ENCODE data around the gene ALB.

The ALB gene

DNA sequence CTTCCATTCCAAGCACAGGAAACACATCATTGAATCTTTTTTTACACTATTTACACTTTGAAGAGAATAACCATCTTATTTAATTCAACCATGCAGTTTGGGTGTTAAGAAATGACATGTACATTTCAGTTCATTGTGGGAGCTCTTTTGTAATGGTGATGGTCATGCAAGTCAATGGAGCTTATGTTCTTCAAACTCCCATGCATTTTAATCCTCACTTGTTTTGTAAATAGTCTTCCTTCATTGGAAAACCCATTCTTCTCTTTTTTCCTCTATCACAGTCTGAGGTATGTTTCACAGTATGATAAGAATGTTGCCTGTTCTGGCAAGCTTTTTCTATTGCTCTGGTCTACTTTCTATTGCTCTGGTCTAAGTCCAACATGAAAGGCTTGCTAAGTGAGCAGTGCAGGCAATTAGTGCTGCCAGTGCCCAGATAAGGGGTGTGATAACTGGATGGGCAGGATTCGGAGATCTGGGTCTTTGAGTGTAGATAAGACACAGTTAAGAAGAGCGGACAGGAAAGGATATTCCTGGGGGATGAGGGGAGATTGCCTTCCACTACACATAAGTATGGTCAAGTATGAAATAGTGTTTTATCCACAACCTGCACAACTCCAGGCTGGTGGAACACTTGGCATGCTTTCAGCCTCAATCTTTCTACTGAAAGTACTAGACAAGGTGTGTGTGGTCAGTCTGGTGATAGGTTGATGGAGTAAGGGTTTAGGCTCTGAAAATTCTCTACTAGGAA, 49.0 kb downstream of the ALB start:
- DNase-seq: no peak

GRCh38 chr4:73453701-73454005, 49.6 kb downstream of the ALB start:
- DNase-seq: no peak

- no peak for DNase-seq
Measured at GRCh38 chr4:73454920-73455319, 50.8 kb downstream of the ALB start.

- DNase-seq: no peak
Measured at GRCh38 chr4:73456177-73457022, 52.3 kb downstream of the ALB start.

GRCh38 chr4:73458184-73459047, 54.3 kb downstream of the ALB start:
- no peak for DNase-seq

DNA sequence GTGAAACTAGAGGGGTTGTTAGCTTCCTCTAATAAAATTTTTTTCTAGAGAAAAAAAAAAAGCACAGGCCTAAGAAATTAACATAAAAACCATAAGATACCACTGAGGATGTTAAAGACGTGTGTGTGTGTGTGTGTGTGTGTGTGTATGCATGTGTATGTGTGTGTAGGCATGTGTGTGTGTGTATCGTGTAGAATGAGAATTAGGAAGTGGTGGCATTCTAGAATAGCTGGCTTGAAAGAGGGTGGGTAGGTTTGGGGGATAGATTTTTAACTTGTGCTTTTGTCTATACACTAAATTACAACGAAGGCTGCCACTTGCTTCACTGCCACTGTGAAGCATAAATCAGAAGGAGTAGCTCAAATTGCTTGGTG, 54.9 kb downstream of the ALB start:
- no peak for DNase-seq

DNA sequence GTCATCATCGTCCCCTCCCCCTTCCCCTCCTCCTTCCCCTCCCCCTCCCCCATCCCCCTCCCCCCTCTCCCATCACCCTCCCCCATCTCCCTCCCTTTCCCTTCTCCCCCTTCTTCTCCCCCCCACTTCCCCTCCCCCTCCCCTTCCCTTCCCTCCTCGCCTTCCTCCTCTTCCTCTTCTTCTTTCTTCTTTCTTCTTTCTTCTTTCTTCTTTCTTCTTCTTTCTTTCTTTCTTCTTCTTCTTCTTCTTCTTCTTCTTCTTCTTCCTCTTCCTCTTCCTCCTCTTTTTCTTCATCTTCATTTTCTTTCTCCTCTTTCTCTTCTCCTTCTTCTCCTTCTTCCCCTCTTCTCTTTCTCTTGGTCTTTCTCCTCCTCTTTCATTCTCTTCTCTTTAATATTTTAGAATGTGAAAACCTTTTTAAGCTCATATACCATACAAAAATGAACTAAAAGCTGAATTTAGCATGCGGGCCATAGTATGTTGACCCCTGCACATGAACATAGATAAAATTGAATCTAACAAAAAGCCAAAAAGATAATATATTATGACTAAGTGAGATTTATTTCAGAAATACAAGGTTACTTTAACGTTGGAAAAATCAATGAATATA, 56.9 kb downstream of the ALB start:
- no peak for DNase-seq

DNA sequence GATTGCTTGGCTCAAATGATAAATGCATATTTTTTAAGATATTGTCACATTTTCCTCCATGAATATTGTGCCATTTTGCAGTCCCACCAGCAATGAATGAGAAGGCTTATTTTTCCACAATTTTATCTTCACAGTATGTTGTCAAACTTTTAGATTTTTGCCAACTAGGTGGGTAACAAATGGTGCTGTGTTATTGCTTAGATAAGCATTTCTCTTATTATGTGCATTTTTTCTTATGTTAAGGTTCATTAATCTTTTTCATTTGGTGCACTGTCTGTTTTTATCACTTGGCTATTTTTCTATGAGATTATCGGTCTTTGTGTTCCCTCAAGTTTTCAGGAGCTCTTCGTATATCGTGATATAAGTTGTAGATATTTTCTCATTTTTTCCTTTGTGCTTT, 64.1 kb downstream of the ALB start:
- no peak for DNase-seq

DNA sequence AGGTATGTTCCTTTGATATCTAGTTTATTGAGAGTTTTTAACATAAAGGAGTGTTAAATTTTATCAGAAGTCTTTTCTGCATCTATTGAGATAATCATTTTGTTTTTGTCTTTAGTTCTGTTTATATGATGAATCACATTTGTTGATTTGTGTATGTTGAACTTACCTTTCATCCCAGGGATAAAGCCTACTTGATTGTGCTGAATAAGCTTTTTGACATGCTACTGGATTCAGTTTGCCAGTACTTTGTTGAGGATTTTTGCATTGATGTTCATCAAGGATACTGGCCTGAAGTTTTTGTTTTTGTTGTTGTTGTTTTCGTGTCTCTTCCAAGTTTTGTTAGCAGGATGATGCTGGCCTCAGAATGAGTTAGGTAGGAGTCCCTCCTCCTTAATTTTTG, 66.6 kb downstream of the ALB start:
- no peak for DNase-seq

Measured in hematopoietic multipotent progenitor cell treated with erythropoietin and hydrocortisone succinate and interleukin-3 and kit ligand, for 8 days (in vitro differentiated cells).